HepG2 (cell line): ENCODE results near the gene DCTN2.

Experiments used
- AFF4 ChIP-seq: sonication (generic); formaldehyde crosslinking; IDR thresholded peaks from 2 replicates; pipeline ENCODE4 v1.4.0; 2020; ENCODE audit warnings: missing genetic modification reagents
- ATF2 ChIP-seq: sonication (generic); formaldehyde crosslinking; IDR thresholded peaks from 2 replicates; pipeline ENCODE4 v1.4.0; 2020; ENCODE audit warnings: missing genetic modification reagents
- CTCF ChIP-seq: sonication (generic); formaldehyde crosslinking; IDR thresholded peaks from 2 replicates; pipeline ENCODE4 v1.5.0; 2020; ENCODE audit warnings: mild to moderate bottlenecking, missing genetic modification reagents, moderate library complexity
- EZH2 ChIP-seq: conservative IDR thresholded peaks from 2 replicates; pipeline ENCODE4 v1.6.1; 2012; ENCODE audit warnings: mild to moderate bottlenecking, low read depth, low read length, moderate library complexity
- IRF9 ChIP-seq: sonication (generic); formaldehyde crosslinking; IDR thresholded peaks from 2 replicates; pipeline ENCODE4 v1.8.0; 2022; ENCODE audit warnings: missing genetic modification reagents, mild to moderate bottlenecking, borderline replicate concordance
- JDP2 ChIP-seq: sonication (generic); formaldehyde crosslinking; IDR thresholded peaks from 2 replicates; pipeline ENCODE4 v1.8.1; 2022; ENCODE audit warnings: missing genetic modification reagents, borderline replicate concordance
- PAX8 ChIP-seq: sonication (generic); formaldehyde crosslinking; IDR thresholded peaks from 2 replicates; pipeline ENCODE4 v1.8.0; 2022; ENCODE audit warnings: mild to moderate bottlenecking, missing genetic modification reagents, borderline replicate concordance
- SRSF9 ChIP-seq: fragments of 200-400 bp; formaldehyde crosslinking; IDR thresholded peaks from 2 replicates; pipeline ENCODE4 v1.6.1; 2018; ENCODE audit warnings: borderline replicate concordance, mild to moderate bottlenecking, low read depth, low read length; ENCODE audit not compliant: insufficient read depth, poor library complexity, severe bottlenecking
- TBL1XR1 ChIP-seq: fragments of 150-350 bp; IDR thresholded peaks from 2 replicates; pipeline ENCODE4 v1.6.1; 2014; ENCODE audit warnings: borderline replicate concordance, low read length; ENCODE audit not compliant: partially characterized antibody
- TFDP2 ChIP-seq: sonication (generic); formaldehyde crosslinking; IDR thresholded peaks from 2 replicates; pipeline ENCODE4 v1.4.0; 2020; ENCODE audit warnings: missing genetic modification reagents
- THAP7 ChIP-seq: sonication (generic); formaldehyde crosslinking; IDR thresholded peaks from 2 replicates; pipeline ENCODE4 v1.8.1; 2023; ENCODE audit warnings: mild to moderate bottlenecking, missing genetic modification reagents
- ZNF121 ChIP-seq: sonication (generic); formaldehyde crosslinking; IDR thresholded peaks from 2 replicates; pipeline ENCODE4 v1.5.0; 2020; ENCODE audit warnings: mild to moderate bottlenecking, missing genetic modification reagents
- ZNF850 ChIP-seq: sonication (generic); formaldehyde crosslinking; conservative IDR thresholded peaks from 2 replicates; pipeline ENCODE4 v1.9.0; 2021; ENCODE audit warnings: mild to moderate bottlenecking, missing genetic modification reagents
- ZSCAN30 ChIP-seq: sonication (generic); formaldehyde crosslinking; IDR thresholded peaks from 2 replicates; pipeline ENCODE4 v1.5.0; 2020; ENCODE audit warnings: mild to moderate bottlenecking, missing genetic modification reagents

- TF ChIP-seq ZNF121 (no peak), ZSCAN30 (CRISPR knock-in tag) (no peak), AFF4 (CRISPR knock-in tag) (no peak), EZH2 (no peak), SRSF9 (no peak), CTCF (CRISPR knock-in tag) (no peak), TBL1XR1 (no peak), THAP7 (CRISPR knock-in tag) (no peak), ATF2 (CRISPR knock-in tag) (no peak), ZNF850 (CRISPR knock-in tag) (no peak), PAX8 (CRISPR knock-in tag) (no peak), JDP2 (CRISPR knock-in tag) (no peak), IRF9 (CRISPR knock-in tag) (no peak), TFDP2 (no peak)
Observed at GRCh38 chr12:57497223-57498131, 49.5 kb downstream of the DCTN2 start.
